ENCODE data around the gene KIRREL1. TPM values are rescaled to one million over a fixed set of nuclear protein-coding genes. Genes with fewer than 3 reads are reported as not detected.

The KIRREL1 gene
- total and polyA plus RNA-seq, 10 donors = 1.4 to 50.9 (median 20.3) TPM

DNA sequence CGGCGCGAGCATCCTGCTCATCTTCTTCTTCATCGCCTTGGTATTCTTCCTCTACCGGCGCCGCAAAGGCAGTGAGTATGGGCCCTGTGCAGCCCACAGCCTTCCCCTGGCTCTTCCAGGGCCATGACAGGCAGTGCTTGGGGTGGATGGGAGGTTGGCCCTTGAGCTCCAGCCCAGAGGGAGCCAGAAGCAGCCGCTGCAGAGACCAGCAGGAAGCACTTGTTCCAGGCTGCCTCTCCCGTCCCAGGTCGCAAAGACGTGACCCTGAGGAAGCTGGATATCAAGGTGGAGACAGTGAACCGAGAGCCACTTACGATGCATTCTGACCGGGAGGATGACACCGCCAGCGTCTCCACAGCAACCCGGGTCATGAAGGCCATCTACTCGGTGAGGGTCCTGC is 99.9 kb downstream of the KIRREL1 start:
- Histone ChIP-seq H3K9me3 (no peaks in the 10 kb centered on the region), H3K4me3 (no peak overlapping the region), H3K36me3 (peaks cover 0 to 51% (median 0%) of the 10 kb centered on the region in 6 donors), H3K27ac (no peak overlapping the region), H3K4me1 (no peaks in the 10 kb centered on the region), H3K27me3 (replicated peaks in 1 of 7) (peaks cover 0 to 8% (median 0%) of the 10 kb centered on the region in 7 donors)
- DNase-seq = peak; percentile 53
- 82 to 89% (median 86%) methylated on average over 14 to 18 of the region's 18 CpGs for WGBS, 5 donors
- TF ChIP-seq POLR2A (IDR thresholded peaks at IDR 0.05) (no peak), POLR2AphosphoS5 (IDR thresholded peaks at IDR 0.05) (no peak)
- TF ChIP-seq, protein P1, sequence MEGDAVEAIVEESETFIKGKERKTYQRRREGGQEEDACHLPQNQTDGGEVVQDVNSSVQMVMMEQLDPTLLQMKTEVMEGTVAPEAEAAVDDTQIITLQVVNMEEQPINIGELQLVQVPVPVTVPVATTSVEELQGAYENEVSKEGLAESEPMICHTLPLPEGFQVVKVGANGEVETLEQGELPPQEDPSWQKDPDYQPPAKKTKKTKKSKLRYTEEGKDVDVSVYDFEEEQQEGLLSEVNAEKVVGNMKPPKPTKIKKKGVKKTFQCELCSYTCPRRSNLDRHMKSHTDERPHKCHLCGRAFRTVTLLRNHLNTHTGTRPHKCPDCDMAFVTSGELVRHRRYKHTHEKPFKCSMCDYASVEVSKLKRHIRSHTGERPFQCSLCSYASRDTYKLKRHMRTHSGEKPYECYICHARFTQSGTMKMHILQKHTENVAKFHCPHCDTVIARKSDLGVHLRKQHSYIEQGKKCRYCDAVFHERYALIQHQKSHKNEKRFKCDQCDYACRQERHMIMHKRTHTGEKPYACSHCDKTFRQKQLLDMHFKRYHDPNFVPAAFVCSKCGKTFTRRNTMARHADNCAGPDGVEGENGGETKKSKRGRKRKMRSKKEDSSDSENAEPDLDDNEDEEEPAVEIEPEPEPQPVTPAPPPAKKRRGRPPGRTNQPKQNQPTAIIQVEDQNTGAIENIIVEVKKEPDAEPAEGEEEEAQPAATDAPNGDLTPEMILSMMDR (IDR thresholded peaks at IDR 0.05 in 8 of 11, conservative IDR thresholded peaks at IDR 0.05 in 3 of 11) = no peak
- intact Hi-C loops (cut with DNase I; ENCODE audit: low total_unique reads) = no loop called here

DNA sequence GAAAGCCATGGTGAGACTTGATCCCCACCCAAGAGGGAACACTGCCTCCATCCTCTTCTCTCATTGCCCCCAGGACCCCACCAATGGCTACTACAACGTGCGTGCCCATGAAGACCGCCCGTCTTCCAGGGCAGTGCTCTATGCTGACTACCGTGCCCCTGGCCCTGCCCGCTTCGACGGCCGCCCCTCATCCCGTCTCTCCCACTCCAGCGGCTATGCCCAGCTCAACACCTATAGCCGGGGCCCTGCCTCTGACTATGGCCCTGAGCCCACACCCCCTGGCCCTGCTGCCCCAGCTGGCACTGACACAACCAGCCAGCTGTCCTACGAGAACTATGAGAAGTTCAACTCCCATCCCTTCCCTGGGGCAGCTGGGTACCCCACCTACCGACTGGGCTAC is 101.1 kb downstream of the KIRREL1 start:
- DNase-seq = peak; percentile 48
- Histone ChIP-seq H3K27me3 (replicated peaks in 1 of 7) (peaks cover 0 to 8% (median 0%) of the 10 kb centered on the region in 7 donors), H3K4me3 (no peak overlapping the region), H3K9me3 (no peaks in the 10 kb centered on the region), H3K27ac (no peak overlapping the region), H3K4me1 (no peaks in the 10 kb centered on the region), H3K36me3 (peaks cover 0 to 42% (median 0%) of the 10 kb centered on the region in 6 donors)
- TF ChIP-seq, protein P1 (IDR thresholded peaks at IDR 0.05 in 8 of 11, conservative IDR thresholded peaks at IDR 0.05 in 3 of 11) = no peak
- TF ChIP-seq POLR2A (IDR thresholded peaks at IDR 0.05) = no peak
- TF ChIP-seq POLR2AphosphoS5 (IDR thresholded peaks at IDR 0.05) = no peak
- intact Hi-C loops (cut with DNase I; ENCODE audit: low total_unique reads) = no loop called here
- WGBS, 5 donors = 90 to 95% (median 94%) methylated on average over 13 to 14 of the region's 14 CpGs

DNA sequence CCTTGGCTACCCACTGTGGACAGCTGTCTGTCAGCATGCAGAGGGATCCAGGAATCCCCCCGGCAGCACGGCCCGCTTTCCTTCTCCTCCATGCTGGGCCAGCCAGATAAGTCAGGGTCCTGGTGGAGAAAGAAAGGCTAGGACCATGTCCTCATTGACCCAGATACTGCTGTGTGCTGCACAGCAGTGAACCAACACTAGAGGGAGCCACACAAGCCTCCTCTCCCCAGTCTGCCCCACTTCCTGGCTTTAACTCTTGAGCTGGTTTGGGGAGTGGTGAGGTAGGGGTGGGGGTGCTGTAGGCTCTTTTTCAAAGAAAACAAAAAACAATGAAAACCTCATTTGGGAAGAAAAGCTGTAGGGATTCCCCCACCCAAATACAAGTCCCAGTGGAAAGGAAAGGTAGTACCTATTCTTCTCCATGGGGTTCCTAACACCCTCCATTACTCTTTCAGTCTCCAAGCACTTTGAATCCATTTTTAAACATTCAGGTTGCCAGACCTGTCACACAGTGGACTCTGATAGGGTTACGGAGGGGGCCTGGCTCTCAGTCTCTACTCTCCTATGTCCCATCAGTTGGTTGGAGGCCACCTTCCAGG is 102.4 kb downstream of the KIRREL1 start:
- intact Hi-C loops (cut with DNase I; ENCODE audit: low total_unique reads) = no loop called here

DNA sequence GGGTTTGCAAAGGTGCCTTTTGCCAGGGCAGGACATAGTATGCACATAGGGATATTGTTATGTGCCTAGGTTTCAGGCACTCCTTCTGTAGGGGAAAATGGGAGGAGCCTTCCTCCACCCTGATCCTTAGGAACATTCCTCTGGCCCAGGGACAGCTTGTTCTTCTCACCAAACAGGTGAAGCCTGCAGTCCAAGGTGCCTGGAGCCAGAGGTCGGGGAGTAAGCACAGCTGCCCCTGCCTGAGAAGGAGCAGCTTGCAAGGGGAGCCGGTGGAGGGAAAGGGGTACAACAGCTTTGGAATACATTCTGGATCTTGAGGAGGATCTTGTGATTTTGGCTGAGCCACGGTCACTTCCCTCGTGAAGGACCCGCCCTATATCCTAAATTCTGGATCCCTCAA is 104.8 kb downstream of the KIRREL1 start:
- WGBS, 5 donors = 76 to 91% (median 88%) methylated on average over 5 of the region's 5 CpGs
- intact Hi-C loops (cut with DNase I; ENCODE audit: low total_unique reads) = no loop called here
- Histone ChIP-seq H3K27me3 (replicated peaks in 1 of 7) (peaks cover 0 to 8% (median 0%) of the 10 kb centered on the region in 7 donors), H3K9me3 (no peaks in the 10 kb centered on the region), H3K4me1 (peaks cover 0 to 9% (median 0%) of the 10 kb centered on the region in 6 donors), H3K4me3 (no peak overlapping the region), H3K36me3 (peaks cover 0 to 18% (median 0%) of the 10 kb centered on the region in 6 donors), H3K27ac (no peak overlapping the region)
- peak; percentile 51 for DNase-seq
- TF ChIP-seq POLR2A (IDR thresholded peaks at IDR 0.05) (no peak), POLR2AphosphoS5 (IDR thresholded peaks at IDR 0.05) (no peak)
- TF ChIP-seq, protein P1 (IDR thresholded peaks at IDR 0.05 in 8 of 11, conservative IDR thresholded peaks at IDR 0.05 in 3 of 11) = no peak

More for the DNA sequence above, 102.4 kb downstream of the KIRREL1 start:
- Histone ChIP-seq H3K27me3 (replicated peaks in 1 of 7) (peaks cover 0 to 8% (median 0%) of the 10 kb centered on the region in 7 donors), H3K9me3 (no peaks in the 10 kb centered on the region), H3K4me3 (no peak overlapping the region), H3K4me1 (no peaks in the 10 kb centered on the region), H3K27ac (no peak overlapping the region), H3K36me3 (peaks cover 0 to 34% (median 0%) of the 10 kb centered on the region in 6 donors)
- 90 to 95% (median 93%) methylated on average over 4 of the region's 4 CpGs for WGBS, 5 donors
- peak; percentile 34 for DNase-seq
- TF ChIP-seq, protein P1 (IDR thresholded peaks at IDR 0.05 in 8 of 11, conservative IDR thresholded peaks at IDR 0.05 in 3 of 11) = peak in 10 of 11 experiments; percentile 46 to 83 (median 64)
- TF ChIP-seq POLR2AphosphoS5 (IDR thresholded peaks at IDR 0.05) = no peak

Measured in spleen (tissue), 11 donors.